ENCODE measurements around the gene NPM1.
A peak's percentile ranks its signal among the peaks of the same experiment; 100 is the strongest.
"Not testable (repeated sequence)": the region's sequence is repeated elsewhere in the genome, so short reads cannot be mapped to it uniquely, and the experiment has no call there.

The NPM1 gene

GRCh38 chr5:171366645-171367044 lies 21.0 kb upstream of the NPM1 start:
- no peak for DNase-seq (ENCODE audit: extremely low read depth, insufficient read length)
- TF ChIP-seq CTCF (IDR thresholded peaks at IDR 0.05; ENCODE audit: insufficient read depth, low read length, poor library complexity, severe bottlenecking) = no peak
- Histone ChIP-seq H3K4me3 (replicated peaks; ENCODE audit: low read depth, low read length) (no peak overlapping the region), H3K36me3 (ENCODE audit: control insufficient read depth, insufficient read depth, low read length) (no peaks in the 10 kb centered on the region), H3K27me3 (replicated peaks; ENCODE audit: control insufficient read depth, insufficient read depth, low read length) (no peaks in the 10 kb centered on the region; the same call in 1 of the 2 replicates)

- Histone ChIP-seq H3K36me3 (ENCODE audit: control insufficient read depth, insufficient read depth, low read length) (no peaks in the 10 kb centered on the region), H3K27me3 (replicated peaks; ENCODE audit: control insufficient read depth, insufficient read depth, low read length) (no peaks in the 10 kb centered on the region; the same call in 1 of the 2 replicates), H3K4me3 (replicated peaks; ENCODE audit: low read depth, low read length) (no peak overlapping the region)
- DNase-seq (ENCODE audit: extremely low read depth, insufficient read length) = no peak
- no peak for TF ChIP-seq CTCF (IDR thresholded peaks at IDR 0.05; ENCODE audit: insufficient read depth, low read length, poor library complexity, severe bottlenecking)
Observed at GRCh38 chr5:171367424-171368370, 20.0 kb upstream of the NPM1 start.

- no peak for DNase-seq (ENCODE audit: extremely low read depth, insufficient read length)
- H3K27me3 ChIP-seq (replicated peaks; ENCODE audit: control insufficient read depth, insufficient read depth, low read length) = no peaks in the 10 kb centered on the region; the same call in 1 of the 2 replicates
- no peak for TF ChIP-seq CTCF (IDR thresholded peaks at IDR 0.05; ENCODE audit: insufficient read depth, low read length, poor library complexity, severe bottlenecking)
- H3K36me3 ChIP-seq (ENCODE audit: control insufficient read depth, insufficient read depth, low read length) = no peaks in the 10 kb centered on the region
- H3K4me3 ChIP-seq (replicated peaks; ENCODE audit: low read depth, low read length) = no peak overlapping the region
Observed at GRCh38 chr5:171369056-171369455, 18.6 kb upstream of the NPM1 start.

- DNase-seq (ENCODE audit: extremely low read depth, insufficient read length) = no peak
- H3K36me3 ChIP-seq (ENCODE audit: control insufficient read depth, insufficient read depth, low read length) = no peaks in the 10 kb centered on the region
- H3K4me3 ChIP-seq (replicated peaks; ENCODE audit: low read depth, low read length) = no peak overlapping the region
- TF ChIP-seq CTCF (IDR thresholded peaks at IDR 0.05; ENCODE audit: insufficient read depth, low read length, poor library complexity, severe bottlenecking) = no peak
- H3K27me3 ChIP-seq (replicated peaks; ENCODE audit: control insufficient read depth, insufficient read depth, low read length) = no peaks in the 10 kb centered on the region; the same call in 1 of the 2 replicates
Observed at GRCh38 chr5:171369898-171370297, 17.8 kb upstream of the NPM1 start.

- peak; percentile 24 for TF ChIP-seq CTCF (IDR thresholded peaks at IDR 0.05; ENCODE audit: insufficient read depth, low read length, poor library complexity, severe bottlenecking)
- not testable (repeated sequence) for H3K4me3 ChIP-seq (replicated peaks; ENCODE audit: low read depth, low read length); DNase-seq (ENCODE audit: extremely low read depth, insufficient read length); H3K27me3 ChIP-seq (replicated peaks; ENCODE audit: control insufficient read depth, insufficient read depth, low read length); H3K36me3 ChIP-seq (ENCODE audit: control insufficient read depth, insufficient read depth, low read length)
Observed at GRCh38 chr5:171370881-171371280, 16.8 kb upstream of the NPM1 start.

All from GM06990 (cell line).